NT2/D1 (cell line): ENCODE results near the gene PACS2.

ENCODE experiments used
- SUZ12 ChIP-seq: IDR thresholded peaks from 2 replicates; pipeline ENCODE4 v1.6.1; 2011; ENCODE audit not compliant: insufficient read length, insufficient read depth; ENCODE audit errors: extremely low read depth
- YY1 ChIP-seq: IDR thresholded peaks from 2 replicates; pipeline ENCODE4 v1.6.1; 2011; ENCODE audit not compliant: insufficient read length, insufficient read depth
- ZNF274 ChIP-seq: IDR thresholded peaks from 2 replicates; pipeline ENCODE4 v1.6.1; 2011; ENCODE audit warnings: mild to moderate bottlenecking, low read depth, low read length

- TF ChIP-seq YY1, result no peak
- no peak for TF ChIP-seq ZNF274
- no peak for TF ChIP-seq SUZ12
Observed at GRCh38 chr14:105324080-105324778, 9.7 kb downstream of the PACS2 start.
